HG03571 (cell line): Measurements from ENCODE around the gene COBLL1.

Experiments
- ATAC-seq: cut with Tn5 transposase; IDR thresholded peaks from one replicate; pipeline ENCODE4 v1.9.1; 2021; ENCODE audit not compliant: unreplicated experiment

COBLL1 gene

DNA sequence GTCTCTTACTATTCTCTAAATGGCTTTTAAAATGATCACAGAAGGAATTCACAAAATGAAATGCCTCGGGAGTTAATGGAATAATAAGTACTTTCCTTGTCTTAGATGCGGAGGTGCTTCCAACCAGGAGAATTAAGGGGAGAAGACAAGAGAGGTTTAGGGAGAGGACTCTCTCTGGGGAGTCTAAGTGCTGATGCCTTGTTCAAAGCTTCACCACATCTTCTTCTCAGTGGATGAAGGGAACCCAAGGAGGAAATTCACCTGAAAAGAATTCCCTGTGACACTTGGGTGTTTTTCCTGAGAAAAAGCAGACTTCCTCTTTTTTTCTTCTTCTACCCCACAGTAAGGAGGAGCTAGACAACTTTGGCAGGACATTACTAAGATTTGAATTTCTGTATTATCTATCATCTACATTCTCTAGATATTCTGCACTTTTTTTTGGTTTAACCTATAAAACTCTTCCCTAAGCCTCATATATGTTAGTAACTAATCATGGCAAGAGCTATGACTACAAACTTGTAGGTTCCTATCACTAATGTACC, 150.2 kb downstream of the COBLL1 start:
- no peak for ATAC-seq

GRCh38 chr2:164690361-164690760, 151.3 kb downstream of the COBLL1 start:
- no peak for ATAC-seq

DNA sequence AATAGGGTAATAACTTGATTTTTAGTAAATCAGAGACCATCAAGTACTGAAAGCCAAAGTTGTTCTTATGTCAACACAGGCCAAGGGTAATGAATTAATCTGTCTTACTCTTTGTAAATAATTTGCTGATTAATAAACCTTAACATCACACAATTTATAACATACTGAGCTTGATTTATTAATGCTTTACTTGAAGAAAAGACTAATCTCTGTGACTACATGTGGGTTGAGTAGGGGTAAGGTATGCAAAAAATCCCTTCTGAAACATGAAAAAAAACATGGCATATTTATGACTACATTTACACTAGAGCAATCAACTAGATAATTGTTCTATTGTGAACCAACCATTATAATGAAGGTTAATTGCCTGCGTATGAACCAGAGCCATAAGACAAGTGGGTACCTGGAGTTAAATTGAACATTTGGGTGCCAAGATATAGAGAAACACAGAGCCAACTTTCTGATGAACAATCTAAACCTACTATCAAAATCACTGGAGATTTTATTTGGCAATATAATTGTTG, 152.7 kb downstream of the COBLL1 start:
- ATAC-seq = no peak

GRCh38 chr2:164681009-164681408, 160.6 kb downstream of the COBLL1 start:
- ATAC-seq = no peak

DNA sequence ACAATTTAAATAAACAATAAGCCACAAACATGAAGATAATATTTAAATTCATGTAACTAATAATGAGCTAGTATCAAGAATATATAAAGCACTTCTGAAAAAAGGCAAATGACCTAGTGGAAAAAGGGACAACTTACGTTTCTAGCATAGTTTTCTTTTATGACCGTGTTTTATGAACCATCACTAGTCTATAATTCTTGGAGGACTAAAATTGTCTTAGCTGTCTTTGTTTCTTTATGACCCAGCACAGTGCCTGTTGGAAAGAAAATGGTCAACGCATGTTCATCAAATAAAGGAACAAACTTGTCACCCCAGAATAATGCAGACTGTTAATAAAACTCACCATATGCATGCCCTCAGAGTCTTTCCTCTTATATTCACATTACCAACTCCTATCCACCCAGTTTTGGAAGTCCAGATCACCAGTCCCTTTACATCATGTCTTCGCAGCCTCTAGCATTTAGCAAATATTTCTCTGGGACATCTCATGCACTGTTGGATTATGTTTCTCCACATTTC, 162.9 kb downstream of the COBLL1 start:
- ATAC-seq = no peak

DNA sequence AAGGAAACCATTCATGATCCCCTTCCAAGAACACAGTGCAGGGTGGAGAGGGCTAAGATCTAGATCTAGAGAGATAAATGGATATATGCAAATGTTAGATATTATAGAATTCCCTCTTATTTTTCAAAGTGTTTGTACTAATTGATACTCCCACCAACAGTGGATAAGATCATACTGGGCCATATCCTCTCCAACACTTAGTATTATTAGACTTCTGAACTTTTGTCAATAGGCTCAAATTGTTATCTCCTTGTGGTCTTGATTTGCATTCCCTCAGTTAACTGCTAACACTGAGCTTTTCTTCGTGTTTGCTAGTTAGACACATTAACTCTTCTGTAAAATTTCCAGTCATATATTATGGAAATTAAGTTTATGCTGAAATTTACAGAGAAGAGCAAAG, 163.9 kb downstream of the COBLL1 start:
- no peak for ATAC-seq

DNA sequence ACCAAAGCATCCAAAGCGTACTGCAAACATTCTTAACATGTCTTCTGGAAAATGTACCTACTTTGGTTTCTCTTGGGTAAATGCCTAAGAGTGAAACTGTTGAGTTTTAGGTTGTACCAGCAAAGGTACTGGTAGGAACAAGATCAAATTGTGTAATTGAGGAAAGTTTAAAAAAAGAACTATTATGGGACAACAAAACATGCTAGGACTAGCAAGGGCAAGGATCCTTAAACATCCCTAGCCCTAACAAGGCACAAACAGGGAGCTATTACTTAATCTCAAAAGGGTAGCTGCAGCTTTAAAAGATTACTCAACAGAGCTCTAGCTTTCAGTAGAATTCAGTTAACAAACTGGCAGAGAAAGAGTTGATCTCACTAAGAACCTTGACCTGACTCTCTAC, 164.4 kb downstream of the COBLL1 start:
- ATAC-seq = no peak

DNA sequence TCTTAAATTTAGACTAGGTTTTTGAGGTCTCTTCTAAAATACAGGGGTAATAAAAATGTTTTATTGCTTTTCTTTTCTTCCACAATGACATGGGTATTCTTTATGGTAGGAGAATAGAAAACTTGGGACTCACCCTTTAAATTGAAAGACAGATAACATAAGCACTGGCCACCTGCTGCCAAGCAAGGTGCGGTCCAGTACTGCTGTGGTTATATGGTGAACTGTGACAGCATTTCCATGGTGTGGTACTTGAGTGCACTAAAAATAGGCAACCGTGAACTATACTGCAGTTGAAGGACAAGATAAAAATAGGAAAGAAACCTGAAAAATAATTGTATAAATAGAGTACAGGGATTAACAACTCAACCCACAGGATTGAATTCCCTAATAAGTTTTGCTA, 165.9 kb downstream of the COBLL1 start:
- no peak for ATAC-seq

DNA sequence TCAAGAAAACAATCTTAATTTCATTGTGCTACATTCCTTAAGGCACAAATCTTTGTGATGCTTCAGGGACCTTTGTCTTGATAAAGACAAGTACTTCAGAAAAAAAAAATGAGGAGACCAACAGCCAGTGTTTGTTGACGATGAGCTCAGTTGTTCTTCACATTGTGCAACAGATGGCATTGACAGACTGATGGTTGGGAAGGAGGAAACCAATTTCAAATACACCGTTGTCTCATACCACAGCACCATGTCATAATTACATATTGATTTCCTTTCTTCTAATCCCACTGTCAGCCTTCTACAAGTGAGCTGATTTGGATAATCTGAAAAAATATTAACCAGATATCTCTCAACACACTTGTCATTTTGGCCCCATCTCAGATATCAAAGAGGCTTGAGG, 166.6 kb downstream of the COBLL1 start:
- ATAC-seq = no peak

- no peak for ATAC-seq
Measured at GRCh38 chr2:164671664-164672396, 169.8 kb downstream of the COBLL1 start.

DNA sequence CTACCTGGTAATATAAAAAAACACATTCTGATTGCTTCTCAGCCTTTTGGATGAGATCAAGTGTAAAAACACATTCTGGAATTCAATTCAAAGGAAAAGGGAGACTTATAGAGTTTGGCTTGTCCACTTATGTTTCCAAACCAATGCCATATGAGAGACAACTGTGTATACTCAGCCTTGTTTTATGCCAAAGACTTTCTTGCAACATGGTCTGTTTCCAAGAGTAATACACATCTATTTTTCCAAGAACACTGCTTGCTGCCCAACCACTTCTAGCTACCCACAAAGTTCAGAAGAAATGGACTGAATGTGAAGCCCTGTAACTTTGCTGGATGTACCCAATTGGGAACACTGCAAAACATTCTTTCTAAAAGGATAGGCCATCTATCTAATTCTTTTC, 172.3 kb downstream of the COBLL1 start:
- ATAC-seq = no peak

DNA sequence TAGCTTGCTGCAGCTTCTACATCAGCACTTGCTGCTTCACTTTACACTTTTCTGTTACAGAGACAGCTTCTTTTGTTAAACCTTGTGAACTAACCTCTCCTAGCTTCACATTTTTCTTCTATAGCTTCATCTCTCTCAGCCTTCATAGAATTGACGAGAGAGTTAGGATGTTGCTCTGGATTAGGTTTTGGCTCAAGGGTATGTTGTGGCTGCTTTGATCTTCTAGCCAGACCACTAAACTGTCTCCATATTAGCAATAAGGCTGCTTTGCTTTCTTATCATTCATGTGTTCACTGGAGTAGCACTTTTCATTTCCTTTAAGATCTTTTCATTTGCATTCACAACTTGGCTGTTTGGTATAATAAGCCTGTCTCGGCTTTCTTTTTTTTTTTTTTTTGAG, 174.1 kb downstream of the COBLL1 start:
- ATAC-seq = no peak

GRCh38 chr2:164664070-164664469, 177.6 kb downstream of the COBLL1 start:
- ATAC-seq = no peak

GRCh38 chr2:164662868-164663631, 178.6 kb downstream of the COBLL1 start:
- ATAC-seq = no peak

GRCh38 chr2:164662066-164662465, 179.6 kb downstream of the COBLL1 start:
- no peak for ATAC-seq

- ATAC-seq = no peak
Measured at GRCh38 chr2:164661349-164661748, 180.3 kb downstream of the COBLL1 start.

DNA sequence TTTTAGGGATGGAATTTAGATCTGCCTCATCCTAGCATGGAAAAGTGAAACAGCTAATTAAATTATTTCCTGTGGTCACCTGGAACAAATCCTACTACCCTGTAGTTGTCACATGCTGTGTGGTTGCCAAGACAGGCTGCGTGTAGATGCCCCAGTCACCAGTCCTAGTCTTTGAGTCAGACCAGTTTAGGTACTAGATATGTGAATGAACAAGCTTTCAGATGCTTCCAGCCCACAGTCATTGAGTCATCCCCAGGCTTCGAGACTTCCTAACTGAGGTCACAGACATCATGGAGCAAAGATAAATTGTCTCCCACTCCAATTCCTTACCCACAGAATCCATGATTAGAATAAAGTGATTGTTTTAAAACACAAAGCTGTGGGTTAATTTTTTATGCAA, 184.5 kb downstream of the COBLL1 start:
- no peak for ATAC-seq

- ATAC-seq = no peak
Measured at GRCh38 chr2:164655750-164656149, 185.9 kb downstream of the COBLL1 start.

DNA sequence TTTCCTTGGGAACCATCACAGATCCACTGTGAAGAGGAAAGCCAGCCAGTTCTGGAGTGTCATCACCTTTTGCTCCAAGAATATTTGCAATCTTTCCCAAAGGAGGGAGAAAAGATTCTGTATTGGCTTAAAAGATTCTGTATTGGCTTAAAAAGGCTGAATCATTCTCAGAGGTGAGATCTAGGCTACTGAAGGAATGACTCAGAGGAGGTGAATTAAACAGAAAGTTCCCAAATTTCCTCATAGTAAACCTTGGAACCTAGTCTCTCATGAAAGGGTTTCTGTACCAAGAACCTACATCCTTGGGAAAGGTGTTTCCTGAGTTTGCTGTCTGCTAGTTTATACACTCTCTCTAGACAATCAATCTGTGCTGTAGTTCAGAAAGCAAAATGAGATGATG, 186.3 kb downstream of the COBLL1 start:
- no peak for ATAC-seq

GRCh38 chr2:164651361-164651760, 190.3 kb downstream of the COBLL1 start:
- no peak for ATAC-seq

GRCh38 chr2:164644036-164644700, 197.5 kb downstream of the COBLL1 start:
- ATAC-seq = no peak
